ENCODE results near the gene NYAP2.

The NYAP2 gene

DNA sequence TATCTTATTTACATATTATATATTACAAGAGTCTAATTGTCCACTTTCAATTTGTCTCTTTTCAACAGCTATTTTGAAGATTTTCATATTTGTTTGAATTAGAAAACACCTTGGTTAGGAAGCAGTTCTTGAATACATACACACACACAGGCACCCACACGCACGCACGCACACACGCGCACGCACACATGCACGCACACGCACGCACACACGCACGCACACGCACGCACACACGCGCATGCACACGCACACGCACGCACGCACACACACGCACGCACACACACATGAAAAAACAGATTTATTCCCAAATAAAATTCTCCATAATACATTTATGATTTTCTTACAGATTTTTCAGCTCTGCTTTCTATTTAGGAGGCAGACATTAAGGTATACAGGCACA lies 220.7 kb downstream of the NYAP2 start:
- DNase-seq (ENCODE audit: low spot score), result no peak
- TF ChIP-seq, protein P1, sequence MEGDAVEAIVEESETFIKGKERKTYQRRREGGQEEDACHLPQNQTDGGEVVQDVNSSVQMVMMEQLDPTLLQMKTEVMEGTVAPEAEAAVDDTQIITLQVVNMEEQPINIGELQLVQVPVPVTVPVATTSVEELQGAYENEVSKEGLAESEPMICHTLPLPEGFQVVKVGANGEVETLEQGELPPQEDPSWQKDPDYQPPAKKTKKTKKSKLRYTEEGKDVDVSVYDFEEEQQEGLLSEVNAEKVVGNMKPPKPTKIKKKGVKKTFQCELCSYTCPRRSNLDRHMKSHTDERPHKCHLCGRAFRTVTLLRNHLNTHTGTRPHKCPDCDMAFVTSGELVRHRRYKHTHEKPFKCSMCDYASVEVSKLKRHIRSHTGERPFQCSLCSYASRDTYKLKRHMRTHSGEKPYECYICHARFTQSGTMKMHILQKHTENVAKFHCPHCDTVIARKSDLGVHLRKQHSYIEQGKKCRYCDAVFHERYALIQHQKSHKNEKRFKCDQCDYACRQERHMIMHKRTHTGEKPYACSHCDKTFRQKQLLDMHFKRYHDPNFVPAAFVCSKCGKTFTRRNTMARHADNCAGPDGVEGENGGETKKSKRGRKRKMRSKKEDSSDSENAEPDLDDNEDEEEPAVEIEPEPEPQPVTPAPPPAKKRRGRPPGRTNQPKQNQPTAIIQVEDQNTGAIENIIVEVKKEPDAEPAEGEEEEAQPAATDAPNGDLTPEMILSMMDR (IDR thresholded peaks at IDR 0.05; ENCODE audit: extremely low read depth, missing control alignments), result no peak

DNA sequence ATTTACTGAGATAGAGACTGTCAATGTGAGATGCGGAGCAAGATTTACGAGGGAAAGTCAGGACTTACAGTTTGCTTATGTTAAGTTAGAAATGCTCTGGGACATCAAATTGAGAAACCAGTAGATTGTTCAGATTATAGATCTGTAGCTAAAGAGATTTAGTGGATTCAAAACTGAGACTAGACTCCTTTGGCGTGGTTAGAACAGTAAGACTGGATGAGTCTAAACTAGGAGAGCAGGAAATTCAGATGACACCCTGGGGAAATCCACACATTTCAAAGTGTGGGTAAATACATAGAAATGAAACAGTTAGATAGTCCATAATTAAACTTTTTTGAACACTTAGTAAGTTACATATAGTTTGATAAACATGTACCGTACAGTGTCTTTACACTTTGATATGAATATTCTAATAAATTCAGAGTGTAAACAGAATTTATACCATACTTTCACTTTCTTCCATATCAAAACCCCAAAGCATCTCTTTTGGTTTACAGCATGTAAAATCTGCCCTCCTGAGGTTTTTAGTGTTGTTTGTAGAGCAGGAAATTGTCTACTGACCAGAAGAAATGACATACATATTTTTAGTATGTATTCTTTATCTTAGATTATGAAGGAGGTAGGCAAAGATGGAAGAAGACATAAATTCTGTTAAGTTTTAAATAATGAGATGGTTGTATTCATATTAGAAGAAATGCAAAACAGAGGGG lies 231.5 kb downstream of the NYAP2 start:
- TF ChIP-seq, protein P1 (IDR thresholded peaks at IDR 0.05; ENCODE audit: extremely low read depth, missing control alignments), result no peak
- no peak for DNase-seq (ENCODE audit: low spot score)

DNA sequence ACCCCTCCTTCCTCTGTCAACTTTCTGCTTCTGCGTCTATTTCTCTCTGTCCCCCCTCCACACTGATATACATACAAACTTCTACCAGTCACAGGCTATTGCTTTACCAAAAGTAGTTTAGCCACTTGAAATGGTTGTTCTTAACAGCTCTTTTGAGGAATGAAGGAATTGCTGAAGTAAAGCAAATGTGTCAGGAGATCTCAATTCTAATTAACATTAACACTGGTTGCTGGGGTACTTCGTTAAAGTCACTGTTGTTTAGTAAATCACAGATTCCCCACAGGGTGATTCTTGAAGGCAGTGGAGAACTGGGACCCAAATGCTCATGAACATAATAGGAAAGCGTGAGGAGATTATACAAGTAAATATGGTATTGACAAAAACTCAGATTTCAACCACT lies 232.8 kb downstream of the NYAP2 start:
- DNase-seq (ENCODE audit: low spot score), result no peak
- TF ChIP-seq, protein P1 (IDR thresholded peaks at IDR 0.05; ENCODE audit: extremely low read depth, missing control alignments), result no peak

DNA sequence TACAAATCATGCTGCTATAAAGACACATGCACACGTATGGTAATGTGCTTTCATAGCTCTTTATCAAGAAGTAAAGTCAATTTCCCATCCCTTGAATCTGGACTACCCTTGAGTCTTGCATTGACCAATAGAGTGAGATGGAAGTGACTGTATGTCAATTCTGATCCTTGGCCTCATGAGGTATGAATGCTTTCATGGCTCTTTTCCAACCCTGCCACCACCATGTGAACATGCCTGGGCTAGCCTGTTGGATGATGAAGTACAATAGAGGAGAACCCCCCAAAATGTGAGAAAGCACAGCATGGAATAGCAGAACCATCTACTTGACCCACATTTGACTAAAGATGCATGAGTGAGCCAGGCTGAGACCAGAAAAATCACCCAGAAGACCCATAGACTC lies 237.0 kb downstream of the NYAP2 start:
- no peak for DNase-seq (ENCODE audit: low spot score)
- TF ChIP-seq, protein P1 (IDR thresholded peaks at IDR 0.05; ENCODE audit: extremely low read depth, missing control alignments), result no peak

DNA sequence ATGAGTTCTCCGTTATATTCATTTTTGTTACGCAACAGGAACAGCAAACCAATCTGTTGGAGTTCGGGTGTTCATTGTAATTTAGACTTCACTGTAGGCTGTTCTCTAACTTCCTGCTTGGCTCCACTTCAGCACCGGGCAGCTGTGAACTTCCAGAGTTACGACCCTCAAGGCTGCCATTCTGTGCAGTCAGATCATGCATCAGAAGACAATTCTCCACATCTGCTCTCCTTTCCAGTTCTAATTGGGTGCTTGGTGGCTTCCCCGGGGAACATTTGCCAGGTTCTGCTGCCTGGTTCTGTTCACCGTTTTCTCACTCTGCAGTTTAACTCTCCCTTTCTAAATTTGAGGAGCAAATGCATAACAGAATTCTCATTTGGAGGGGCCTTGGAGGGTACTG lies 237.7 kb downstream of the NYAP2 start:
- TF ChIP-seq, protein P1 (IDR thresholded peaks at IDR 0.05; ENCODE audit: extremely low read depth, missing control alignments), result no peak
- DNase-seq (ENCODE audit: low spot score), result no peak

DNA sequence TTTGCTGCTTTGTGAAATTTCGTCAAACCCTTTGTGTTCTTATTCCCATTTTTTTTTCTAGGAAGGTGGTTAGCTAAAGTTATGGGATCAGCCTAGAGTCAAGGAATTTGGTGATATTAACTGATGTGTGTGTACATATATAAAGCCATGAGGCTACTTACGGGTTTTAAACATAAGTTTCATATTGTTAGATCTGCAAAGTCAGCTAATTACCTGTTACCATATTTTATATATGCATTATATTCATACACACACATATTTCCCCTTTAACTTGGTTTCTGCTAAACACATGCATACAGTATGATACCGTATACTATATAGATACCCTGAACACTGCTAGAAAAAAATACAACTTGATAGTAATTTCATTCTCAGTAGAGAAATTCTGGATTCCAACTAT lies 241.0 kb downstream of the NYAP2 start:
- TF ChIP-seq, protein P1 (IDR thresholded peaks at IDR 0.05; ENCODE audit: extremely low read depth, missing control alignments), result no peak
- no peak for DNase-seq (ENCODE audit: low spot score)

DNA sequence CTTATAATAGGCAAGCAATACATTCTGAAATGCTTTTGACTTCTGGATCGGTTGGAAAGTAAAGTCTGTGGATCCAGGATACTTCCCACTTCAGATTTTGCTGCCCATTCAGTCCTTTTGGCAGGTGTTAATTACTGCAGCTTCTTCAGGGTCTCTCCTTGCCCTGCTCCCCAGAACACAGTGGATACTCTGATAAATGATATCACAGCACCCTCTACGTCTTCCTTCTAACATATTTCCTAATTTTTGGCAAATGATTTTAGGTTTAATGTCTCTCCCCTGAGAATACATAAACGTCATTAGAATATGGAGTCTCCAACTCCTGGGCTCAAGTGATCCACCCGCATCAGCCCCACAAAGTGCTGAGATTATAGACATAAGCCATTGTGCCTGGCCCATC lies 249.8 kb downstream of the NYAP2 start:
- DNase-seq (ENCODE audit: low spot score), result no peak
- TF ChIP-seq, protein P1 (IDR thresholded peaks at IDR 0.05; ENCODE audit: extremely low read depth, missing control alignments), result no peak

Data from GM20000 (cell line).